HepG2 (cell line): ENCODE data around the gene FAM3A. TPM values are rescaled to one million over a fixed set of nuclear protein-coding genes. Genes with fewer than 3 reads are reported as not detected.
A peak's percentile ranks its signal among the peaks of the same experiment; 100 is the strongest.

Source experiments
- CEBPB ChIP-seq: IDR thresholded peaks from 2 replicates; pipeline ENCODE4 v1.6.1; 2011; ENCODE audit warnings: low read depth, low read length, improper control_type of control experiment, borderline replicate concordance
- HDAC2 ChIP-seq: sonication (generic); formaldehyde crosslinking; IDR thresholded peaks from 2 replicates; pipeline ENCODE4 v1.4.0; 2020; ENCODE audit warnings: missing genetic modification reagents
- HNRNPLL ChIP-seq: fragments of 200-400 bp; formaldehyde crosslinking; IDR thresholded peaks from 2 replicates; pipeline ENCODE4 v1.6.1; 2017; ENCODE audit warnings: mild to moderate bottlenecking, low read depth, low read length; ENCODE audit not compliant: poor library complexity, severe bottlenecking
- KMT2B ChIP-seq: IDR thresholded peaks from 2 replicates; pipeline ENCODE4 v1.6.1; 2016; ENCODE audit warnings: missing genetic modification reagents, missing compliant biosample characterization
- NONO ChIP-seq, 2 experiments: fragments of 450-650 bp in 1 of 2; sonication (generic) in 1 of 2; formaldehyde crosslinking in 1 of 2; IDR thresholded peaks in 1 of 2; conservative IDR thresholded peaks in 1 of 2; 2 replicates each; pipeline versions ENCODE4 v1.6.1 to v1.8.0; 2017 to 2022; ENCODE audit warnings: mild to moderate bottlenecking in 1 of 2, missing genetic modification reagents in 1 of 2, moderate library complexity in 1 of 2
- PBX3 ChIP-seq: sonication (generic); formaldehyde crosslinking; IDR thresholded peaks from 2 replicates; pipeline ENCODE4 v1.8.1; 2023; ENCODE audit warnings: missing genetic modification reagents, inconsistent platforms, borderline replicate concordance
- ZBTB40 ChIP-seq, 2 experiments: fragments of 450-650 bp in 1 of 2; sonication (generic) in 1 of 2; formaldehyde crosslinking in 1 of 2; IDR thresholded peaks; 2 replicates each; pipeline versions ENCODE4 v1.6.1 to v1.8.0; 2016 to 2022; ENCODE audit warnings: antibody characterized with exemption in 1 of 2, mild to moderate bottlenecking in 1 of 2, missing genetic modification reagents in 1 of 2
- polyA plus RNA-seq, 8 experiments: library from polyadenylated mRNA; depleted of rRNA in 3 of 8; stranded (reverse) in 7 of 8; unstranded in 1 of 8; fragments of >200 nt; fragmentation: Illumina TruSeq in 4 of 8; extraction: Trizol in 4 of 8; gene quantifications; 2 replicates each; pipeline versions ENCODE4 v1.2.1 to v1.2.3, GENCODE V29; 2011 to 2016; ENCODE audit warnings: low read depth in 4 of 8, missing spikeins in 1 of 8, mixed read lengths in 1 of 8; ENCODE audit not compliant: insufficient read depth in 1 of 8
- total RNA-seq, 5 experiments: library from RNA; depleted of rRNA; stranded (reverse); fragments of >200 nt; fragmentation: Illumina TruSeq; extraction: Trizol; gene quantifications; 2 replicates each; pipeline ENCODE4 v1.2.3, GENCODE V29; 2016; ENCODE audit warnings: low read depth in 1 of 5
- TF ChIP-seq, protein P1 (sequence below), 2 experiments: sonication (generic) in 1 of 2; formaldehyde crosslinking in 1 of 2; IDR thresholded peaks; 2 replicates each; pipeline versions ENCODE4 v1.4.0 to v1.6.1; 2018 to 2020; ENCODE audit warnings: missing genetic modification reagents in 2 of 2, borderline replicate concordance in 1 of 2, low read depth in 1 of 2, mild to moderate bottlenecking in 1 of 2, missing biosample characterization in 1 of 2
- TF ChIP-seq, protein P2 (sequence below): IDR thresholded peaks from 2 replicates; pipeline ENCODE4 v1.6.1; 2016
- TF ChIP-seq, protein P3 (sequence below): sonication (generic); formaldehyde crosslinking; IDR thresholded peaks from 2 replicates; pipeline ENCODE4 v1.5.0; 2020; ENCODE audit warnings: mild to moderate bottlenecking, missing genetic modification reagents, moderate library complexity

Gene FAM3A
- total and polyA plus RNA-seq, 2 of the 13 experiments (the other 11 are each of a cell fraction or from before 2014, with no cell fraction given) = 11.2 to 22.7 TPM

DNA sequence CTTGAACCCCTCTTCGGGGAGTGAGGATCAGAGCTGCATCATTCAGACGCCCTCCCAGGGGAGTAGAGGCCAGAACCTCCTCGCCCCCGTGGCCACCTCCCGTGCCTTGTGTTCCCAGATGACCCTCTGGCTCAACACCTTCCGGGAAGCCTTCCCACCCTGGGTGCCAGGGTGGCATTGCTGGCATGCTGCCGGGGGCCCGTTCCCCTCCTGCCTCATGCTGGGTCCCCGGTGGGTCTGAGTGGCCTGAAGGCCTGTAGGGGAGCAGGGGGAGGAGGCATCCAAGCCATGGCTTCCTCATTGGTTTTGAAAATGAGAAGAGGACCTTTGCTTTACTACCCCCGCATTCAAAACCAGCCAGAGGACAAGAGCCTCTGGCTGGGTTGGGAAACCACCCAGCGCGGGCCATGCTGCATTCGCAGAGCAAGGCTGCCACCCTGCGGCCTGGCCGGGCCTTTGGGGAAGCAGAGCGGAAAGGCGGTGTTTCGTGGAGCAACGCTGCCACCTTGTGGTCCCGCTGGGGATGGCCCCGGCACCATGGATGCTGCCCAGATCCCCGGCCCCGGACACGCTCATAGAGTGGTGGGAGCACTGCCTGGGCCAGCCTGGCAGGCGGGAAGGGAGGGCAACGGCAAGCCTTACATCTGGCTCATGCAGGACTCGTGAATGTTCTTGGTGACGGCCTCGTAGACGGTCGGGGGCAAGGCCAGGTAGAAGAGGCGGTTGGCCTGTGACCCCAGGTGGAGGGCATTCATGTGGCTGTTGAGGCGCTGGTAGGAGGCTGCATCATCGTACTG is 18.7 kb upstream of the FAM3A start (continued):
- TF ChIP-seq ZBTB40 (IDR thresholded peaks at IDR 0.05) (no peak), ZBTB40 (CRISPR knock-in tag; IDR thresholded peaks at IDR 0.05) (no peak), PBX3 (CRISPR knock-in tag) (no peak), HDAC2 (CRISPR knock-in tag) (peak; percentile 61; the same call in 1 of the 2 replicates), NONO (IDR thresholded peaks at IDR 0.05) (no peak), NONO (CRISPR knock-in tag; conservative IDR thresholded peaks at IDR 0.05) (0 out of 2 replicates have a peak, but pooled peaks have one; percentile 59), HNRNPLL (peak; percentile 27), CEBPB (peak; percentile 52; the same call in 1 of the 2 replicates), KMT2B (CRISPR knock-in tag) (0 out of 2 replicates have a peak, but pooled peaks have one; percentile 32)
- TF ChIP-seq, protein P1, sequence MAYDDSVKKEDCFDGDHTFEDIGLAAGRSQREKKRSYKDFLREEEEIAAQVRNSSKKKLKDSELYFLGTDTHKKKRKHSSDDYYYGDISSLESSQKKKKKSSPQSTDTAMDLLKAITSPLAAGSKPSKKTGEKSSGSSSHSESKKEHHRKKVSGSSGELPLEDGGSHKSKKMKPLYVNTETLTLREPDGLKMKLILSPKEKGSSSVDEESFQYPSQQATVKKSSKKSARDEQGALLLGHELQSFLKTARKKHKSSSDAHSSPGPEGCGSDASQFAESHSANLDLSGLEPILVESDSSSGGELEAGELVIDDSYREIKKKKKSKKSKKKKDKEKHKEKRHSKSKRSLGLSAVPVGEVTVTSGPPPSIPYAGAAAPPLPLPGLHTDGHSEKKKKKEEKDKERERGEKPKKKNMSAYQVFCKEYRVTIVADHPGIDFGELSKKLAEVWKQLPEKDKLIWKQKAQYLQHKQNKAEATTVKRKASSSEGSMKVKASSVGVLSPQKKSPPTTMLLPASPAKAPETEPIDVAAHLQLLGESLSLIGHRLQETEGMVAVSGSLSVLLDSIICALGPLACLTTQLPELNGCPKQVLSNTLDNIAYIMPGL (CRISPR knock-in tag; IDR thresholded peaks at IDR 0.05; ENCODE audit: borderline replicate concordance in 1 of 2, low read depth in 1 of 2) = peak; percentile 78 to 83; a peak in 2 of 4 replicates
- TF ChIP-seq, protein P2, sequence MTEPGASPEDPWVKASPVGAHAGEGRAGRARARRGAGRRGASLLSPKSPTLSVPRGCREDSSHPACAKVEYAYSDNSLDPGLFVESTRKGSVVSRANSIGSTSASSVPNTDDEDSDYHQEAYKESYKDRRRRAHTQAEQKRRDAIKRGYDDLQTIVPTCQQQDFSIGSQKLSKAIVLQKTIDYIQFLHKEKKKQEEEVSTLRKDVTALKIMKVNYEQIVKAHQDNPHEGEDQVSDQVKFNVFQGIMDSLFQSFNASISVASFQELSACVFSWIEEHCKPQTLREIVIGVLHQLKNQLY (CRISPR knock-in tag) = no peak
- TF ChIP-seq, protein P3, sequence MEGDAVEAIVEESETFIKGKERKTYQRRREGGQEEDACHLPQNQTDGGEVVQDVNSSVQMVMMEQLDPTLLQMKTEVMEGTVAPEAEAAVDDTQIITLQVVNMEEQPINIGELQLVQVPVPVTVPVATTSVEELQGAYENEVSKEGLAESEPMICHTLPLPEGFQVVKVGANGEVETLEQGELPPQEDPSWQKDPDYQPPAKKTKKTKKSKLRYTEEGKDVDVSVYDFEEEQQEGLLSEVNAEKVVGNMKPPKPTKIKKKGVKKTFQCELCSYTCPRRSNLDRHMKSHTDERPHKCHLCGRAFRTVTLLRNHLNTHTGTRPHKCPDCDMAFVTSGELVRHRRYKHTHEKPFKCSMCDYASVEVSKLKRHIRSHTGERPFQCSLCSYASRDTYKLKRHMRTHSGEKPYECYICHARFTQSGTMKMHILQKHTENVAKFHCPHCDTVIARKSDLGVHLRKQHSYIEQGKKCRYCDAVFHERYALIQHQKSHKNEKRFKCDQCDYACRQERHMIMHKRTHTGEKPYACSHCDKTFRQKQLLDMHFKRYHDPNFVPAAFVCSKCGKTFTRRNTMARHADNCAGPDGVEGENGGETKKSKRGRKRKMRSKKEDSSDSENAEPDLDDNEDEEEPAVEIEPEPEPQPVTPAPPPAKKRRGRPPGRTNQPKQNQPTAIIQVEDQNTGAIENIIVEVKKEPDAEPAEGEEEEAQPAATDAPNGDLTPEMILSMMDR = peak; percentile 99
